ENCODE results near the gene PCP4L1. TPM values are rescaled to one million over a fixed set of nuclear protein-coding genes. Genes with fewer than 3 reads are reported as not detected.

PCP4L1 gene
- total and polyA plus RNA-seq, 2 donors (not counting 1 experiment from before 2014, with no cell fraction given), result not detected

GRCh38 chr1:161300478-161300877, 41.9 kb downstream of the PCP4L1 start:
- CTCF ChIA-PET, result no interaction called here
- Histone ChIP-seq H3K27ac (ENCODE audit: low read length in 2 of 2) (no peak overlapping the region), H3K36me3 (replicated peaks in 1 of 2; ENCODE audit: control extremely low read depth in 1 of 2, control insufficient read depth in 1 of 2, extremely low read depth in 1 of 2, insufficient read depth in 2 of 2, low read length in 1 of 2) (peaks cover 0 to 7% of the 10 kb centered on the region in 2 experiments), H4K20me1 (ENCODE audit: control insufficient read depth, insufficient read depth, low read length, poor library complexity, severe bottlenecking) (peaks cover 24% of the 10 kb centered on the region), H3K4me2 (replicated peaks; ENCODE audit: low read depth, low read length, poor library complexity, severe bottlenecking) (no peak overlapping the region), H3K9ac (ENCODE audit: low read length) (no peak overlapping the region), H3K27me3 (replicated peaks in 1 of 4; ENCODE audit: control extremely low read depth in 1 of 4, control insufficient read depth in 3 of 4, insufficient read depth in 4 of 4, low read length in 3 of 4) (no peaks in the 10 kb centered on the region), H3K9me3 (ENCODE audit: control extremely low read depth in 1 of 3, control insufficient read depth in 2 of 3, insufficient read depth in 1 of 3, low read length in 2 of 3) (no peaks in the 10 kb centered on the region), H2AFZ (ENCODE audit: insufficient read depth, low read depth, low read length, poor library complexity, severe bottlenecking) (no peak overlapping the region), H3K4me1 (ENCODE audit: control insufficient read depth in 2 of 2, insufficient read depth in 2 of 2, low read length in 2 of 2) (peaks cover 19 to 22% of the 10 kb centered on the region in 2 donors), H3K79me2 (ENCODE audit: control insufficient read depth, insufficient read depth, low read length) (peaks cover 27% of the 10 kb centered on the region), H3K4me3 (ENCODE audit: control extremely low read depth in 1 of 5, extremely low read depth in 1 of 5, insufficient read depth in 1 of 5, low read depth in 2 of 5, low read length in 4 of 5) (no peak overlapping the region)
- Mint-ChIP-seq H3K27me3 (no peaks in the 10 kb centered on the region), H3K9me3 (ENCODE audit: insufficient read depth) (no peaks in the 10 kb centered on the region), H3K4me3 (no peak overlapping the region), H3K4me1 (peaks cover 28% of the 10 kb centered on the region), H3K27ac (no peak overlapping the region)
- intact Hi-C loops (cut with micrococcal nuclease), result no loop called here
- DNase-seq, result no peak
- no peak for TF ChIP-seq CTCF (IDR thresholded peaks at IDR 0.05)
- no peak for TF ChIP-seq EZH2 (IDR thresholded peaks at IDR 0.05; ENCODE audit: borderline replicate concordance, insufficient read depth, low read depth, low read length, poor library complexity, severe bottlenecking)
- ATAC-seq (ENCODE audit: low read depth), result no peak
- POLR2A ChIA-PET, result no interaction called here
- 84% methylated on average over 2 of the region's 4 CpGs for WGBS (ENCODE audit: insufficient coverage)

Measured in B cell (primary cell).